HepG2 (cell line): ENCODE data around the gene CHRNB1. TPM values are rescaled to one million over a fixed set of nuclear protein-coding genes. Genes with fewer than 3 reads are reported as not detected.

Source experiments
- ATRX ChIP-seq: sonication (generic); formaldehyde crosslinking; IDR thresholded peaks from 2 replicates; pipeline ENCODE4 v1.4.0; 2020; ENCODE audit warnings: missing genetic modification reagents, borderline replicate concordance
- BORCS8-MEF2B ChIP-seq: sonication (generic); formaldehyde crosslinking; IDR thresholded peaks from 2 replicates; pipeline ENCODE4 v1.8.0; 2022; ENCODE audit warnings: mild to moderate bottlenecking, missing genetic modification reagents
- ETS1 ChIP-seq: sonication (generic); formaldehyde crosslinking; IDR thresholded peaks from 2 replicates; pipeline ENCODE4 v1.4.0; 2020; ENCODE audit warnings: missing genetic modification reagents
- KAT7 ChIP-seq: IDR thresholded peaks from 2 replicates; pipeline ENCODE4 v1.6.1; 2018; ENCODE audit warnings: borderline replicate concordance, missing compliant biosample characterization
- KDM5B ChIP-seq: sonication (generic); formaldehyde crosslinking; IDR thresholded peaks from 2 replicates; pipeline ENCODE4 v1.4.0; 2020; ENCODE audit warnings: missing genetic modification reagents, mild to moderate bottlenecking, borderline replicate concordance
- KIAA2018 ChIP-seq: sonication (generic); formaldehyde crosslinking; IDR thresholded peaks from 2 replicates; pipeline ENCODE4 v1.5.0; 2020; ENCODE audit warnings: mild to moderate bottlenecking, missing genetic modification reagents, borderline replicate concordance
- NRL ChIP-seq: sonication (generic); formaldehyde crosslinking; IDR thresholded peaks from 2 replicates; pipeline ENCODE4 v1.5.0; 2020; ENCODE audit warnings: missing genetic modification reagents, mild to moderate bottlenecking, moderate library complexity, borderline replicate concordance
- POLR2AphosphoS2 ChIP-seq: IDR thresholded peaks from 2 replicates; pipeline ENCODE4 v1.6.1; 2011; ENCODE audit warnings: low read depth, low read length, improper control_type of control experiment
- ZBTB46 ChIP-seq: sonication (generic); formaldehyde crosslinking; IDR thresholded peaks from 2 replicates; pipeline ENCODE4 v1.4.0; 2020; ENCODE audit warnings: mild to moderate bottlenecking, missing genetic modification reagents, borderline replicate concordance
- ZC3H13 ChIP-seq: sonication (generic); formaldehyde crosslinking; IDR thresholded peaks from 2 replicates; pipeline ENCODE4 v1.8.1; 2023; ENCODE audit warnings: mild to moderate bottlenecking, missing genetic modification reagents, moderate library complexity
- ZFP82 ChIP-seq: sonication (generic); formaldehyde crosslinking; IDR thresholded peaks from 2 replicates; pipeline ENCODE4 v1.5.1; 2020; ENCODE audit warnings: mild to moderate bottlenecking, missing genetic modification reagents, borderline replicate concordance
- ZNF276 ChIP-seq: sonication (generic); formaldehyde crosslinking; IDR thresholded peaks from 2 replicates; pipeline ENCODE4 v1.4.0; 2020; ENCODE audit warnings: mild to moderate bottlenecking, low read depth, missing genetic modification reagents
- ZNF597 ChIP-seq: sonication (generic); formaldehyde crosslinking; IDR thresholded peaks from 2 replicates; pipeline ENCODE4 v1.5.0; 2020; ENCODE audit warnings: missing genetic modification reagents
- polyA plus RNA-seq, 8 experiments: library from polyadenylated mRNA; depleted of rRNA in 3 of 8; stranded (reverse) in 7 of 8; unstranded in 1 of 8; fragments of >200 nt; fragmentation: Illumina TruSeq in 4 of 8; extraction: Trizol in 4 of 8; gene quantifications; 2 replicates each; pipeline versions ENCODE4 v1.2.1 to v1.2.3, GENCODE V29; 2011 to 2016; ENCODE audit warnings: low read depth in 4 of 8, missing spikeins in 1 of 8, mixed read lengths in 1 of 8; ENCODE audit not compliant: insufficient read depth in 1 of 8
- total RNA-seq, 5 experiments: library from RNA; depleted of rRNA; stranded (reverse); fragments of >200 nt; fragmentation: Illumina TruSeq; extraction: Trizol; gene quantifications; 2 replicates each; pipeline ENCODE4 v1.2.3, GENCODE V29; 2016; ENCODE audit warnings: low read depth in 1 of 5

CHRNB1 gene
- total and polyA plus RNA-seq, 2 of the 13 experiments (the other 11 are each of a cell fraction or from before 2014, with no cell fraction given), result 5.4 to 33.7 TPM

- TF ChIP-seq KIAA2018 (CRISPR knock-in tag) (no peak), ZNF276 (CRISPR knock-in tag) (no peak), KAT7 (CRISPR knock-in tag) (no peak), ATRX (CRISPR knock-in tag) (no peak), ZBTB46 (no peak; the same call in 1 of the 2 replicates), ZFP82 (CRISPR knock-in tag) (no peak), POLR2AphosphoS2 (no peak), NRL (CRISPR knock-in tag) (no peak; the same call in 1 of the 2 replicates), ZNF597 (CRISPR knock-in tag) (no peak), KDM5B (CRISPR knock-in tag) (peak; percentile 44; the same call in 1 of the 2 replicates), BORCS8-MEF2B (CRISPR knock-in tag) (no peak), ZC3H13 (CRISPR knock-in tag) (no peak; the same call in 1 of the 2 replicates), ETS1 (CRISPR knock-in tag) (no peak)
These were observed 38.6 kb downstream of the CHRNB1 start (continued) for GRCh38 chr17:7483255-7484066.
